IMR-90 (cell line): ENCODE results near the gene CENPU. TPM values are rescaled to one million over a fixed set of nuclear protein-coding genes. Genes with fewer than 3 reads are reported as not detected.

Source experiments
- ATAC-seq: fragments of 200-7000 bp; cut with Tn5 transposase; 2 replicates; pipeline ENCODE4 v1.9.1; 2020; ENCODE audit warnings: low read depth, mild to moderate bottlenecking, moderate library complexity
- BruUV-seq: library from RNA; stranded (reverse); fragments of 400-500 nt; replicated peaks from 2 replicates; lab custom pipeline; 2021; lab: Mats Ljungman, UMichigan
- CTCF ChIA-PET: fragments of 300-600 bp; formaldehyde crosslinking; extraction: SDS; loops from one replicate; lab custom pipeline; 2021; ENCODE audit warnings: antibody characterized with exemption; lab: Yijun Ruan, JAX
- POLR2A ChIA-PET: fragments of 300-600 bp; sonication (Branson Sonifier 250); formaldehyde crosslinking; loops from one replicate; lab custom pipeline; 2022; ENCODE audit warnings: antibody characterized with exemption; ENCODE audit not compliant: unreplicated experiment; lab: Charles Lee
- DNase-seq: peaks from one replicate; pipeline ENCODE4 v3.0.0; 2013
- H2AFZ ChIP-seq: replicated peaks from 2 replicates; pipeline ENCODE3; 2013; ENCODE audit warnings: low read length, mild to moderate bottlenecking; ENCODE audit not compliant: poor library complexity
- H2AK5ac ChIP-seq: 2 replicates; pipeline ENCODE4 v1.6.1; 2013; ENCODE audit warnings: low read depth, low read length, inconsistent platforms
- H2AK9ac ChIP-seq: replicated peaks from 2 replicates; pipeline ENCODE3; 2013; ENCODE audit warnings: mild to moderate bottlenecking, low read depth, low read length, moderate library complexity; ENCODE audit not compliant: poor library complexity
- H2BK120ac ChIP-seq: 2 replicates; pipeline ENCODE4 v1.6.1; 2013; ENCODE audit warnings: low read depth, low read length, inconsistent platforms
- H2BK15ac ChIP-seq: 3 replicates; pipeline ENCODE4 v1.6.1; 2013; ENCODE audit warnings: low read depth, low read length, inconsistent platforms
- H2BK20ac ChIP-seq: 2 replicates; pipeline ENCODE4 v1.6.1; 2013; ENCODE audit warnings: low read depth, mild to moderate bottlenecking, inconsistent platforms, low read length, moderate library complexity
- H2BK5ac ChIP-seq: 2 replicates; pipeline ENCODE4 v1.6.1; 2013; ENCODE audit warnings: mild to moderate bottlenecking, low read depth, low read length, inconsistent platforms; ENCODE audit not compliant: poor library complexity, severe bottlenecking
- H3K14ac ChIP-seq: replicated peaks from 2 replicates; pipeline ENCODE4 v1.6.1; 2013; ENCODE audit warnings: low read depth, low read length, inconsistent platforms
- H3K18ac ChIP-seq: 2 replicates; pipeline ENCODE4 v1.6.1; 2013; ENCODE audit warnings: low read depth, low read length, control low read depth
- H3K23ac ChIP-seq: 2 replicates; pipeline ENCODE4 v1.6.1; 2013; ENCODE audit warnings: low read depth, low read length, inconsistent platforms
- H3K27ac ChIP-seq: 2 replicates; pipeline ENCODE4 v1.5.1; 2013; ENCODE audit warnings: mild to moderate bottlenecking, control low read depth, low read length; ENCODE audit not compliant: insufficient read depth
- H3K27me3 ChIP-seq: 2 replicates; pipeline ENCODE4 v1.6.1; 2013; ENCODE audit warnings: low read length; ENCODE audit not compliant: control insufficient read depth, insufficient read depth
- H3K36me3 ChIP-seq: 2 replicates; pipeline ENCODE4 v1.6.1; 2013; ENCODE audit warnings: low read length, mixed read lengths; ENCODE audit not compliant: control insufficient read depth, insufficient read depth
- H3K4ac ChIP-seq: 2 replicates; pipeline ENCODE4 v1.6.1; 2013; ENCODE audit warnings: low read depth, low read length, inconsistent platforms
- H3K4me1 ChIP-seq: 2 replicates; pipeline ENCODE4 v1.6.1; 2013; ENCODE audit warnings: low read length, mixed read lengths; ENCODE audit not compliant: control insufficient read depth, insufficient read depth
- H3K4me2 ChIP-seq: 2 replicates; pipeline ENCODE4 v1.6.1; 2013; ENCODE audit warnings: low read depth, mild to moderate bottlenecking, control low read depth, low read length, moderate library complexity
- H3K4me3 ChIP-seq: 2 replicates; pipeline ENCODE4 v1.5.1; 2013; ENCODE audit warnings: low read depth, mild to moderate bottlenecking, control low read depth, low read length, moderate library complexity; ENCODE audit not compliant: insufficient read depth
- H3K56ac ChIP-seq: 2 replicates; pipeline ENCODE4 v1.6.1; 2013; ENCODE audit warnings: low read length, inconsistent platforms; ENCODE audit not compliant: insufficient read depth; ENCODE audit errors: extremely low read depth
- H3K79me1 ChIP-seq, 2 experiments: 2 replicates each; pipeline ENCODE4 v1.6.1; 2013; ENCODE audit warnings: low read length in 2 of 2, inconsistent platforms in 1 of 2, low read depth in 1 of 2
- H3K9ac ChIP-seq: 2 replicates; pipeline ENCODE4 v1.6.1; 2013; ENCODE audit warnings: low read depth, low read length, control low read depth
- H3K9me1 ChIP-seq: 2 replicates; pipeline ENCODE4 v1.6.1; 2013; ENCODE audit warnings: low read length, inconsistent platforms; ENCODE audit not compliant: insufficient read depth
- H3K9me3 ChIP-seq: 2 replicates; pipeline ENCODE4 v1.6.1; 2013; ENCODE audit warnings: low read length; ENCODE audit not compliant: control insufficient read depth, insufficient read depth
- H4K20me1 ChIP-seq: 2 replicates; pipeline ENCODE4 v1.6.1; 2013; ENCODE audit warnings: low read length, inconsistent platforms; ENCODE audit not compliant: insufficient read depth
- H4K5ac ChIP-seq: 2 replicates; pipeline ENCODE4 v1.6.1; 2013; ENCODE audit warnings: mild to moderate bottlenecking, low read depth, low read length, control low read depth
- H4K8ac ChIP-seq, 2 experiments: 2 replicates each; pipeline ENCODE4 v1.6.1; 2013; ENCODE audit warnings: low read depth in 2 of 2, low read length in 2 of 2, control low read depth in 1 of 2, inconsistent platforms in 1 of 2
- H4K91ac ChIP-seq: 2 replicates; pipeline ENCODE4 v1.6.1; 2013; ENCODE audit warnings: low read depth, low read length, inconsistent platforms; ENCODE audit not compliant: insufficient read depth
- CEBPB ChIP-seq: IDR thresholded peaks from 2 replicates; pipeline ENCODE4 v1.6.1; 2012; ENCODE audit warnings: low read depth, low read length, improper control_type of control experiment
- CHD1 ChIP-seq: IDR thresholded peaks from 2 replicates; pipeline ENCODE4 v1.6.1; 2012; ENCODE audit warnings: low read depth, low read length, improper control_type of control experiment
- FOS ChIP-seq: fragments of 150-350 bp; IDR thresholded peaks from 2 replicates; pipeline ENCODE4 v1.6.1; 2016; ENCODE audit warnings: low read depth, low read length
- MAZ ChIP-seq: IDR thresholded peaks from 2 replicates; pipeline ENCODE4 v1.6.1; 2012; ENCODE audit warnings: low read depth, mild to moderate bottlenecking, low read length, improper control_type of control experiment, moderate library complexity, borderline replicate concordance
- MXI1 ChIP-seq: IDR thresholded peaks from 2 replicates; pipeline ENCODE4 v1.6.1; 2012; ENCODE audit warnings: low read depth, mild to moderate bottlenecking, low read length, moderate library complexity, borderline replicate concordance
- NFE2L2 ChIP-seq: fragments of 150-350 bp; IDR thresholded peaks from 2 replicates; pipeline ENCODE4 v1.6.1; 2016; ENCODE audit warnings: low read depth, mild to moderate bottlenecking, low read length
- POLR2A ChIP-seq: IDR thresholded peaks from 2 replicates; pipeline ENCODE4 v1.6.1; 2012; ENCODE audit warnings: mild to moderate bottlenecking, low read depth, low read length
- RFX5 ChIP-seq: IDR thresholded peaks from 2 replicates; pipeline ENCODE4 v1.8.0; 2012; ENCODE audit warnings: low read depth, mild to moderate bottlenecking, low read length, moderate library complexity
- SMC3 ChIP-seq: fragments of 150-350 bp; IDR thresholded peaks from 2 replicates; pipeline ENCODE4 v1.6.1; 2016; ENCODE audit warnings: low read depth, mild to moderate bottlenecking, antibody characterized with exemption, low read length, moderate library complexity
- WGBS, 2 experiments: methylation state at CpG; one replicate each; pipeline versions ENCODE4 v1.1.5 to v1.1.7; 2013; ENCODE audit warnings: missing lambda C conversion rate in 2 of 2; ENCODE audit not compliant: insufficient read length in 1 of 2; ENCODE audit errors: extremely low coverage in 2 of 2; 5-methylcytosine and 5-hydroxymethylcytosine counted together
- dilution Hi-C: fragments of 300-500 bp; cut with HindIII; formaldehyde crosslinking; loops from one replicate; pipeline ENCODE4 v1.14.3; 2018; ENCODE audit warnings: low sequenced_read_pairs; ENCODE audit not compliant: unreplicated experiment
- in situ Hi-C: fragments of 300-500 bp; cut with MboI; formaldehyde crosslinking; loops from 3 replicates; pipeline ENCODE4 v1.14.3; 2019; ENCODE audit warnings: low sequenced_read_pairs, inconsistent platforms, mixed read lengths
- intact Hi-C: fragments of 100-400 bp; cut with micrococcal nuclease; formaldehyde crosslinking; loops from 2 replicates; pipeline ENCODE4 v1.10.0; 2022
- polyA plus RNA-seq, 3 experiments: library from polyadenylated mRNA; depleted of rRNA; stranded (reverse); fragments of >200 nt; gene quantifications; 2 replicates each; pipeline ENCODE4 v1.2.3, GENCODE V29; 2012; ENCODE audit warnings: low replicate concordance in 1 of 3
- total RNA-seq: library from RNA; depleted of rRNA; stranded (reverse); fragments of >200 nt; gene quantifications from 2 replicates; pipeline ENCODE4 v1.2.3, GENCODE V29; 2012
- TF ChIP-seq, protein P1 (sequence below): fragments of 150-350 bp; IDR thresholded peaks from 2 replicates; pipeline ENCODE4 v1.6.1; 2017; ENCODE audit warnings: mild to moderate bottlenecking, antibody characterized with exemption, low read length, low read depth
- TF ChIP-seq, protein P2 (sequence below): conservative IDR thresholded peaks from 2 replicates; pipeline ENCODE4 v1.5.1; 2012; ENCODE audit warnings: mild to moderate bottlenecking, low read depth, low read length, improper control_type of control experiment

The CENPU gene
- total and polyA plus RNA-seq, 2 of the 4 experiments (the other 2 are of a cell fraction): 13.6 to 14.6 TPM

DNA sequence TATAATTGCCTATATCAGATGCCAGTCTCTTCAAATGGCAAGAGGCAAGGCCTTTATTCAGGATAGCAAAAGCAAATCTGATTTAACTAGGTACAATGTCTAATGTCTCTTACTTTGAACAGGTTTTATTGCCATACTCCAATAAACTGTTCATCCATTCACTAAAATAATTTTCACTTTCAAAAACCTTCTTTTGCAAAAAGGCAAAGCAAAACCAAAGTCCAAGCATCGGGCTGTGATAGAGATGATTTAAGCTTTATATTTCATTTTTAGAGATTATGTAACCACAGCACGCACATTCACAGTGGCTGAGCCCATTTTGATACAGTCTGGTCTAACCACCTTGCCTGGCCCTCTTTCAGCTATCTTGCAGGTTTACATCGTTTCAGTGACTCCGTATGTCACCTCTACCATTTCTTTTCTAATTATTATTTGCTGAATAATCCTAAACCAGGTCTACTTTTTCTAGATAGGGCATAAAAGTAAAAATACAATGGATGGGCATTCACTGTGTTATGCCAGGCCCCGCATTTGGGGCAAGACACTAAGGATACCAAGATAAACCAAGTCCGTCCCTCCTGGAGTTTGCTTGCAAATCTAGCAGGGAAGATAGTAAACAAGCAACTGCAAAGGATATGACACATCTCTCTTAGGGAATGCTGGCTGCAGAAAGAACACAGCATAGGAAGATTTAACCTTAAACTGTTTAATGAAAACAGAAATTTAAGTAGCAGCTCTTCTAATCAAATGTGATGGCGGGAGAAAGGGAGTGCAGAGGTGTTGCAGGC, 86.4 kb downstream of the CENPU start:
- Histone ChIP-seq H3K18ac (no peak overlapping the region; the same call in 1 of the 2 replicates), H2BK20ac (no peak overlapping the region), H4K8ac (no peak overlapping the region), H3K4me3 (peak overlapping the region; percentile 80), H3K4me2 (peak overlapping the region; percentile 99), H3K27me3 (no peaks in the 10 kb centered on the region), H3K79me1 (peaks cover 32 to 42% of the 10 kb centered on the region in 2 experiments), H2AFZ (no peak overlapping the region), H2BK120ac (no peak overlapping the region), H3K23ac (peak overlapping the region; percentile 2; the same call in 1 of the 2 replicates), H3K9me3 (no peaks in the 10 kb centered on the region), H3K14ac (peak overlapping the region; percentile 2; the same call in 1 of the 2 replicates), H2BK5ac (peak overlapping the region; percentile 75), H3K9me1 (peaks cover 3% of the 10 kb centered on the region; the same call in 1 of the 2 replicates), H2AK9ac (peak overlapping the region; percentile 56), H4K91ac (no peak overlapping the region), H3K27ac (peak overlapping the region; percentile 84; the same call in 1 of the 2 replicates), H3K4me1 (peaks cover 5% of the 10 kb centered on the region; the same call in 1 of the 2 replicates), H2BK15ac (no peak overlapping the region), H2AK5ac (no peak overlapping the region), H4K20me1 (peaks cover 15% of the 10 kb centered on the region; the same call in 1 of the 2 replicates), H3K9ac (peak overlapping the region; percentile 75), H4K5ac (0 out of 2 replicates have a peak overlapping the region, but pooled peaks have one; percentile 47), H3K56ac (no peak overlapping the region), H3K36me3 (peaks cover 2% of the 10 kb centered on the region), H3K4ac (no peak overlapping the region)
- dilution Hi-C loops: no loop called here
- in situ Hi-C loops: no loop called here
- intact Hi-C loops: loop anchor here (2.0 to 10.0 kb wide), 4 partner anchors 100 to 385 kb away; partner anchors contain the start of gene IRF2
- TSS peak; percentile 27 for BruUV-seq
- CTCF ChIA-PET: interaction anchor here (0.6 to 1.0 kb wide), 2 partner anchors 152 to 293 kb away, joined by 3 to 4 read pairs; no protein-coding TSS in a partner anchor
- ATAC-seq (no peak), DNase-seq (peak; percentile 62)
- 49% methylated on average over 3 of the region's 7 CpGs; no CpG with 5 or more reads in 1 of the 2 experiments for WGBS, 2 experiments
- no peak for TF ChIP-seq MXI1
- no peak for TF ChIP-seq CHD1
- no peak for TF ChIP-seq NFE2L2
- no peak for TF ChIP-seq FOS
- TF ChIP-seq, protein P1, sequence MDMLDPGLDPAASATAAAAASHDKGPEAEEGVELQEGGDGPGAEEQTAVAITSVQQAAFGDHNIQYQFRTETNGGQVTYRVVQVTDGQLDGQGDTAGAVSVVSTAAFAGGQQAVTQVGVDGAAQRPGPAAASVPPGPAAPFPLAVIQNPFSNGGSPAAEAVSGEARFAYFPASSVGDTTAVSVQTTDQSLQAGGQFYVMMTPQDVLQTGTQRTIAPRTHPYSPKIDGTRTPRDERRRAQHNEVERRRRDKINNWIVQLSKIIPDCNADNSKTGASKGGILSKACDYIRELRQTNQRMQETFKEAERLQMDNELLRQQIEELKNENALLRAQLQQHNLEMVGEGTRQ: no peak
- TF ChIP-seq CEBPB: no peak
- no peak for TF ChIP-seq SMC3
- TF ChIP-seq POLR2A: no peak
- no peak for TF ChIP-seq RFX5
- no peak for TF ChIP-seq MAZ
- TF ChIP-seq, protein P2, sequence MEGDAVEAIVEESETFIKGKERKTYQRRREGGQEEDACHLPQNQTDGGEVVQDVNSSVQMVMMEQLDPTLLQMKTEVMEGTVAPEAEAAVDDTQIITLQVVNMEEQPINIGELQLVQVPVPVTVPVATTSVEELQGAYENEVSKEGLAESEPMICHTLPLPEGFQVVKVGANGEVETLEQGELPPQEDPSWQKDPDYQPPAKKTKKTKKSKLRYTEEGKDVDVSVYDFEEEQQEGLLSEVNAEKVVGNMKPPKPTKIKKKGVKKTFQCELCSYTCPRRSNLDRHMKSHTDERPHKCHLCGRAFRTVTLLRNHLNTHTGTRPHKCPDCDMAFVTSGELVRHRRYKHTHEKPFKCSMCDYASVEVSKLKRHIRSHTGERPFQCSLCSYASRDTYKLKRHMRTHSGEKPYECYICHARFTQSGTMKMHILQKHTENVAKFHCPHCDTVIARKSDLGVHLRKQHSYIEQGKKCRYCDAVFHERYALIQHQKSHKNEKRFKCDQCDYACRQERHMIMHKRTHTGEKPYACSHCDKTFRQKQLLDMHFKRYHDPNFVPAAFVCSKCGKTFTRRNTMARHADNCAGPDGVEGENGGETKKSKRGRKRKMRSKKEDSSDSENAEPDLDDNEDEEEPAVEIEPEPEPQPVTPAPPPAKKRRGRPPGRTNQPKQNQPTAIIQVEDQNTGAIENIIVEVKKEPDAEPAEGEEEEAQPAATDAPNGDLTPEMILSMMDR: no peak
- POLR2A ChIA-PET: no interaction called here
